Spleen (tissue), 7 donors: ENCODE data around the gene MICAL3.

Experiments
- CTCF ChIP-seq, 11 experiments: fragments of 200-600 bp in 7 of 11; fragments of 450-650 bp in 4 of 11; sonication (generic) in 4 of 11; IDR thresholded peaks in 8 of 11; conservative IDR thresholded peaks in 3 of 11; 1 replicate in 7 of 11; 2 replicates in 4 of 11; pipeline versions ENCODE4 v1.4.0 to v1.8.0; 2016 to 2021; ENCODE audit warnings: antibody characterized with exemption in 11 of 11, inconsistent platforms in 4 of 11, mild to moderate bottlenecking in 1 of 11
- POLR2AphosphoS5 ChIP-seq, 3 donors: sonication (generic); formaldehyde crosslinking; IDR thresholded peaks; one replicate each; pipeline ENCODE4 v1.5.1; 2017; ENCODE audit warnings: antibody characterized with exemption in 3 of 3
- donor health status: DM: no; HTN: no; CAD: no; lungs with moderate emphysema.
- donor health status: DM: no; HTN: no; CAD: no.
- donor health status: DM: no; HTN: no; CAD: no.

GRCh38 chr22:17928391-17928790 lies 96.0 kb downstream of the MICAL3 start:
- TF ChIP-seq CTCF (IDR thresholded peaks at IDR 0.05 in 8 of 11, conservative IDR thresholded peaks at IDR 0.05 in 3 of 11) = no peak
- no peak for TF ChIP-seq POLR2AphosphoS5 (IDR thresholded peaks at IDR 0.05)
